Measurements from ENCODE around the gene SYCP2L.

DNA sequence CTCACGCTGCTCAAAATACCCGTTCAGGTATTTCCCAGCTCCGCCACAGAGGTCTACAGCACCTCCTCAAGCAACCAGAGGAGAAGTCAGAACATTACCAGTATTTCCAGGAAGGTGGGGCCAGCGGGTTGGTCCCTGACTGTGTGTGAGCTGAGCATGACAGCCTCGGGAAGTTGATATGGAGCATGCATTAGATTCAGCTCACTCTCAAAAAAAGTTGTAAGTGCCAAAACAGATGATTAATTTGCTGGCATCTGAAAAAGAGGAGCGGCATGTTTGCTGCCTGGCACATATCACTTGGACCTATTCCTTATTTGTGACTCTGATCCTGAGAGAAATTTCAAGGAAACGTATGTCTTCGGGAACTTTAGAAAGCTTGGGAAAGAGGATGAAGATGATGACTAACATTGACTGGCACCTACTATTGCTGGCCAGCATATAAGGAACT lies 125.0 kb downstream of the SYCP2L start:
- no peak for TF ChIP-seq CTCF (conservative IDR thresholded peaks at IDR 0.05; ENCODE audit: low read depth, low read length)
- TF ChIP-seq MAZ (IDR thresholded peaks at IDR 0.05; ENCODE audit: borderline replicate concordance, low read depth, low read length), result no peak

All from IMR-90 (cell line).